ENCODE results near the gene LCN12.

Gene LCN12

DNA sequence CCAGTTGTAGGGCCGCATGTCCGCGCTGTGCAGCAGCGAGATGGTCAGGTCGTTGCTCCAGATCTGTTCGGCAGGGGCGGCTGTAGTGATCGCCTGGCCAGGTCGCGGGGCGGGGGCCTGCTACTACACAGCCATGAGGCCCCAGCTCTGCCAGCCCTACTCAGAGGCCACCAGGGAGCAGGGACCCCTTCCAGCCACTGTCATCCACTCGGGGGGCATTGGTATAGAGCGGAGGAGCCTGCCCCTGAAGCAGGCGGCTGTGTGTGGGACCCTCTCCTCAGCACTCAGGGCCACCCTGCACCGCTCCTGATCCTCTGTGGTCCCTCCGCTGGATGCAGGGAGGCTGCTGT lies 9.2 kb upstream of the LCN12 start:
- H3K4me2 ChIP-seq (ENCODE audit: insufficient read depth, low read length, poor library complexity, severe bottlenecking), result no peak overlapping the region
- peaks cover 8% of the 10 kb centered on the region in 2 donors for H3K4me1 ChIP-seq (ENCODE audit: control insufficient read depth in 2 of 2, insufficient read depth in 1 of 2, low read depth in 1 of 2, low read length in 2 of 2)
- H3K14ac ChIP-seq (ENCODE audit: low read length), result no peak overlapping the region
- H3K9ac ChIP-seq (ENCODE audit: low read depth, low read length, poor library complexity), result peak overlapping the region; percentile 70
- no peak overlapping the region for H2BK12ac ChIP-seq (ENCODE audit: low read length)
- peaks cover 0 to 2% of the 10 kb centered on the region in 2 donors for H3K9me3 ChIP-seq (replicated peaks in 1 of 2; ENCODE audit: control insufficient read depth in 2 of 2, insufficient read depth in 1 of 2, low read depth in 1 of 2, low read length in 2 of 2)
- H3K18ac ChIP-seq (ENCODE audit: low read length), result no peak overlapping the region
- no peak overlapping the region for H4K91ac ChIP-seq (ENCODE audit: low read depth, low read length, poor library complexity)
- H2AK5ac ChIP-seq (ENCODE audit: low read depth, low read length), result peak overlapping the region; percentile 37
- H2AFZ ChIP-seq (ENCODE audit: low read length), result no peak overlapping the region
- no peak overlapping the region for H2BK120ac ChIP-seq (ENCODE audit: low read depth, low read length)
- DNase-seq (ENCODE audit: low spot score), result no peak
- H3K27me3 ChIP-seq (ENCODE audit: control insufficient read depth in 3 of 3, insufficient read depth in 3 of 3, low read depth in 1 of 3, low read length in 3 of 3), result no peaks in the 10 kb centered on the region
- H3K4me3 ChIP-seq (ENCODE audit: low read length in 2 of 2), result peak overlapping the region in 1 of 2 donors; percentile 92
- peak overlapping the region; percentile 97 for H3K23ac ChIP-seq (ENCODE audit: low read depth, low read length, poor library complexity)
- H3K27ac ChIP-seq (replicated peaks; ENCODE audit: low read length), result no peak overlapping the region
- H3K36me3 ChIP-seq (replicated peaks in 1 of 2; ENCODE audit: control insufficient read depth in 2 of 2, insufficient read depth in 2 of 2, low read length in 2 of 2), result peaks cover 37 to 47% of the 10 kb centered on the region in 2 donors
- H2BK15ac ChIP-seq (ENCODE audit: low read length), result no peak overlapping the region
- H2BK5ac ChIP-seq (ENCODE audit: low read length), result peak overlapping the region; percentile 75
- peaks cover 21% of the 10 kb centered on the region for H3K79me1 ChIP-seq (ENCODE audit: low read depth, low read length)
- no peak overlapping the region for H3K4ac ChIP-seq (ENCODE audit: low read length)
- no CpG with 5 or more reads among the region's 16 CpGs for WGBS, 2 donors (ENCODE audit: extremely low coverage in 2 of 2, insufficient read length in 2 of 2, insufficient replicate concordance in 1 of 2)
- peak overlapping the region; percentile 92 for H4K8ac ChIP-seq (ENCODE audit: low read depth, low read length)

DNA sequence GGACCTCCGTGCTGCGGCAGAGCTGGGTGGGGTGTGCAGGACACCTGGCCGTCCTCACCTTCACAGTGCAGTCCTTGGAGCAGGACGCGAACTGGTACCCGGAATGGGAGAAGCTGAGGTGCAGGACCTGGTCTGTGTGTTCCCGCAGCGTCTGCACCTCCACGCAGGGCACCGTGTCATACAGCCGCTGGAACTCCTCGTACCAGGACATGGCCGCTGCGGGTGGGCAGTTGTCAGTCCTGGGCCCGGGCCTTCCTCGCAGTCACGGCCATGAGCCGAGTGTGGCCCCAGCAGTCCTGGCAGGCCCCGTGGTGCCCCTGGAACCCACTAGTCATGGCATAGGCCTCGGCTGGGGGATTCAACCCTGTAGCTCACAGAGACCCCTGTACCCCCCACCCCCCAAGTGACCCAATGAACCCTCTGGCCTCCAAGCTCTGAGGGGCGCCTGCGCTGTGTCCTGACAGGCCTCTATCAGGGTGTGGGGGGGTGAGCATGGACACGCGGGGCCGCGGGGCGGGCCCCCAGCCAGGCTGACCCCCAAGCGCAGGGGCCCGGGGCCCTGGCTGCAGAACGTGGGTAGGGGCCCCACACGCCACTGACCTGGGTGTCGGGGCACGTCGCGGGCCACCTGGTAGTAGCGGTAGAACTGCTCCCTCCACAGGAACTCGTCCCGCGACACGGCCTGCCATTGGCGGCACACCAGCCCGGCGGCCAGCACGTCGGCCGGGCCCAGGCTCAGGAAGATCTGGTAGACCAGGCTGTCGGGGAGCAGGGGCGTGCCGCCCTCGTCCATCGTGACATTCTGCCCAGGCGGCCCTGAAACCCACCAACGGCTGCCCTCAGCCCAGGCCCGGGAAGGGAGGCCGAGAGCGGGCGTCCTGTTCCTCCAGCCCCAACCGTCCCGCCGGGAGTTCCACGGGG lies 8.5 kb upstream of the LCN12 start:
- DNase-seq (ENCODE audit: low spot score), result no peak
- H2AFZ ChIP-seq (ENCODE audit: low read length), result peak overlapping the region; percentile 84
- peak overlapping the region; percentile 84 for H3K14ac ChIP-seq (ENCODE audit: low read length)

DNA sequence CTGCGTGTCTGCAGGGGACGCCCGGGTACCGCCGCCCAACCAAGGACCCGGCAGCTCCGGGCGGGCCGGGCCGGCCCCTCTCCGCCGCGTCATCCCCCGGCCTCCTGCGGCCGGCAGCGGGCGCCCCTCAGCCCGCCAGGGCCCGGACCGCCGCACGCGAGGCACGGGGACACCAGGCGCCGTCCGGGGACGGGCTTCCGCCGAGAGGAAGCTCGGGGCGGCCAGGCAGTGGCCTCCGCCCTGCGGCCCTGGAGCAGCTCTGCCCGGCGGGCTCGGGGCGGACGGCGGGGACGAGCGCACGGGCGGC lies 7.9 kb upstream of the LCN12 start:
- Histone ChIP-seq H3K79me1 (ENCODE audit: low read depth, low read length) (peaks cover 20% of the 10 kb centered on the region), H3K4me3 (ENCODE audit: low read length in 2 of 2) (peak overlapping the region; percentile 92 to 96), H3K4me1 (ENCODE audit: control insufficient read depth in 2 of 2, insufficient read depth in 1 of 2, low read depth in 1 of 2, low read length in 2 of 2) (peaks cover 9% of the 10 kb centered on the region in 2 donors), H3K18ac (ENCODE audit: low read length) (peak overlapping the region; percentile 97), H3K4me2 (ENCODE audit: insufficient read depth, low read length, poor library complexity, severe bottlenecking) (peak overlapping the region; percentile 91), H4K91ac (ENCODE audit: low read depth, low read length, poor library complexity) (no peak overlapping the region), H3K14ac (ENCODE audit: low read length) (peak overlapping the region; percentile 82), H3K27me3 (ENCODE audit: control insufficient read depth in 3 of 3, insufficient read depth in 3 of 3, low read depth in 1 of 3, low read length in 3 of 3) (no peaks in the 10 kb centered on the region), H3K23ac (ENCODE audit: low read depth, low read length, poor library complexity) (peak overlapping the region; percentile 97), H2AK5ac (ENCODE audit: low read depth, low read length) (peak overlapping the region; percentile 84), H3K4ac (ENCODE audit: low read length) (no peak overlapping the region), H2BK15ac (ENCODE audit: low read length) (no peak overlapping the region), H2BK12ac (ENCODE audit: low read length) (no peak overlapping the region), H3K36me3 (replicated peaks in 1 of 2; ENCODE audit: control insufficient read depth in 2 of 2, insufficient read depth in 2 of 2, low read length in 2 of 2) (peaks cover 34 to 43% of the 10 kb centered on the region in 2 donors), H3K27ac (replicated peaks; ENCODE audit: low read length) (peak overlapping the region; percentile 72), H2BK5ac (ENCODE audit: low read length) (peak overlapping the region; percentile 87), H3K9ac (ENCODE audit: low read depth, low read length, poor library complexity) (peak overlapping the region; percentile 97), H2AFZ (ENCODE audit: low read length) (peak overlapping the region; percentile 84), H4K8ac (ENCODE audit: low read depth, low read length) (peak overlapping the region; percentile 17), H3K9me3 (replicated peaks in 1 of 2; ENCODE audit: control insufficient read depth in 2 of 2, insufficient read depth in 1 of 2, low read depth in 1 of 2, low read length in 2 of 2) (peaks cover 0 to 2% of the 10 kb centered on the region in 2 donors), H2BK120ac (ENCODE audit: low read depth, low read length) (no peak overlapping the region)
- DNase-seq (ENCODE audit: low spot score), result no peak
- WGBS, 2 donors (ENCODE audit: extremely low coverage in 2 of 2, insufficient read length in 2 of 2, insufficient replicate concordance in 1 of 2), result no CpG with 5 or more reads among the region's 45 CpGs

More for the DNA sequence above, 8.5 kb upstream of the LCN12 start:
- Histone ChIP-seq H3K4me1 (ENCODE audit: control insufficient read depth in 2 of 2, insufficient read depth in 1 of 2, low read depth in 1 of 2, low read length in 2 of 2) (peaks cover 8% of the 10 kb centered on the region in 2 donors), H3K18ac (ENCODE audit: low read length) (peak overlapping the region; percentile 97), H4K8ac (ENCODE audit: low read depth, low read length) (peak overlapping the region; percentile 43), H3K9ac (ENCODE audit: low read depth, low read length, poor library complexity) (peak overlapping the region; percentile 97), H2BK15ac (ENCODE audit: low read length) (no peak overlapping the region), H3K27ac (replicated peaks; ENCODE audit: low read length) (peak overlapping the region; percentile 72), H3K23ac (ENCODE audit: low read depth, low read length, poor library complexity) (peak overlapping the region; percentile 97), H2BK120ac (ENCODE audit: low read depth, low read length) (no peak overlapping the region), H2BK12ac (ENCODE audit: low read length) (peak overlapping the region; percentile 41), H4K91ac (ENCODE audit: low read depth, low read length, poor library complexity) (no peak overlapping the region), H3K4me2 (ENCODE audit: insufficient read depth, low read length, poor library complexity, severe bottlenecking) (peak overlapping the region; percentile 91), H3K4me3 (ENCODE audit: low read length in 2 of 2) (peak overlapping the region; percentile 92 to 96), H3K4ac (ENCODE audit: low read length) (no peak overlapping the region), H3K27me3 (ENCODE audit: control insufficient read depth in 3 of 3, insufficient read depth in 3 of 3, low read depth in 1 of 3, low read length in 3 of 3) (no peaks in the 10 kb centered on the region), H3K36me3 (replicated peaks in 1 of 2; ENCODE audit: control insufficient read depth in 2 of 2, insufficient read depth in 2 of 2, low read length in 2 of 2) (peaks cover 35 to 46% of the 10 kb centered on the region in 2 donors), H3K9me3 (replicated peaks in 1 of 2; ENCODE audit: control insufficient read depth in 2 of 2, insufficient read depth in 1 of 2, low read depth in 1 of 2, low read length in 2 of 2) (peaks cover 0 to 2% of the 10 kb centered on the region in 2 donors), H2BK5ac (ENCODE audit: low read length) (peak overlapping the region; percentile 87), H3K79me1 (ENCODE audit: low read depth, low read length) (peaks cover 20% of the 10 kb centered on the region), H2AK5ac (ENCODE audit: low read depth, low read length) (peak overlapping the region; percentile 84)
- no CpG with 5 or more reads among the region's 61 CpGs for WGBS, 2 donors (ENCODE audit: extremely low coverage in 2 of 2, insufficient read length in 2 of 2, insufficient replicate concordance in 1 of 2)
